ENCODE measurements around the gene CRABP1.

GRCh38 chr15:78307976-78308375 lies 32.2 kb upstream of the CRABP1 start:
- TF ChIP-seq REST (IDR thresholded peaks at IDR 0.05) (no peak), KDM1A (IDR thresholded peaks at IDR 0.05; ENCODE audit: low read depth) (no peak), EP300 (IDR thresholded peaks at IDR 0.05) (no peak), EHMT2 (IDR thresholded peaks at IDR 0.05; ENCODE audit: low read depth) (no peak), ZC3H11A (IDR thresholded peaks at IDR 0.05) (no peak), ZSCAN20 (CRISPR knock-in tag; IDR thresholded peaks at IDR 0.05) (no peak), POLR2A (IDR thresholded peaks at IDR 0.05; ENCODE audit: low read length) (no peak), MAX (IDR thresholded peaks at IDR 0.05) (no peak), RCOR1 (IDR thresholded peaks at IDR 0.05; ENCODE audit: low read depth, low read length) (no peak), HOXA7 (CRISPR knock-in tag; IDR thresholded peaks at IDR 0.05) (no peak), CHD2 (IDR thresholded peaks at IDR 0.05; ENCODE audit: low read length, partially characterized antibody) (no peak)
- TF ChIP-seq, protein P1, sequence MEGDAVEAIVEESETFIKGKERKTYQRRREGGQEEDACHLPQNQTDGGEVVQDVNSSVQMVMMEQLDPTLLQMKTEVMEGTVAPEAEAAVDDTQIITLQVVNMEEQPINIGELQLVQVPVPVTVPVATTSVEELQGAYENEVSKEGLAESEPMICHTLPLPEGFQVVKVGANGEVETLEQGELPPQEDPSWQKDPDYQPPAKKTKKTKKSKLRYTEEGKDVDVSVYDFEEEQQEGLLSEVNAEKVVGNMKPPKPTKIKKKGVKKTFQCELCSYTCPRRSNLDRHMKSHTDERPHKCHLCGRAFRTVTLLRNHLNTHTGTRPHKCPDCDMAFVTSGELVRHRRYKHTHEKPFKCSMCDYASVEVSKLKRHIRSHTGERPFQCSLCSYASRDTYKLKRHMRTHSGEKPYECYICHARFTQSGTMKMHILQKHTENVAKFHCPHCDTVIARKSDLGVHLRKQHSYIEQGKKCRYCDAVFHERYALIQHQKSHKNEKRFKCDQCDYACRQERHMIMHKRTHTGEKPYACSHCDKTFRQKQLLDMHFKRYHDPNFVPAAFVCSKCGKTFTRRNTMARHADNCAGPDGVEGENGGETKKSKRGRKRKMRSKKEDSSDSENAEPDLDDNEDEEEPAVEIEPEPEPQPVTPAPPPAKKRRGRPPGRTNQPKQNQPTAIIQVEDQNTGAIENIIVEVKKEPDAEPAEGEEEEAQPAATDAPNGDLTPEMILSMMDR (IDR thresholded peaks at IDR 0.05) = no peak
- TF ChIP-seq, protein P2, sequence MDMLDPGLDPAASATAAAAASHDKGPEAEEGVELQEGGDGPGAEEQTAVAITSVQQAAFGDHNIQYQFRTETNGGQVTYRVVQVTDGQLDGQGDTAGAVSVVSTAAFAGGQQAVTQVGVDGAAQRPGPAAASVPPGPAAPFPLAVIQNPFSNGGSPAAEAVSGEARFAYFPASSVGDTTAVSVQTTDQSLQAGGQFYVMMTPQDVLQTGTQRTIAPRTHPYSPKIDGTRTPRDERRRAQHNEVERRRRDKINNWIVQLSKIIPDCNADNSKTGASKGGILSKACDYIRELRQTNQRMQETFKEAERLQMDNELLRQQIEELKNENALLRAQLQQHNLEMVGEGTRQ (IDR thresholded peaks at IDR 0.05) = no peak
